Dedifferentiated amniotic fluid mesenchymal stem cell (primary cell): ENCODE data around the gene MRPL38.

Experiments
- DNase-seq: peaks from one replicate; pipeline ENCODE4 v3.0.0-alpha.2; 2016; ENCODE audit errors: extremely low spot score

Gene MRPL38

DNA sequence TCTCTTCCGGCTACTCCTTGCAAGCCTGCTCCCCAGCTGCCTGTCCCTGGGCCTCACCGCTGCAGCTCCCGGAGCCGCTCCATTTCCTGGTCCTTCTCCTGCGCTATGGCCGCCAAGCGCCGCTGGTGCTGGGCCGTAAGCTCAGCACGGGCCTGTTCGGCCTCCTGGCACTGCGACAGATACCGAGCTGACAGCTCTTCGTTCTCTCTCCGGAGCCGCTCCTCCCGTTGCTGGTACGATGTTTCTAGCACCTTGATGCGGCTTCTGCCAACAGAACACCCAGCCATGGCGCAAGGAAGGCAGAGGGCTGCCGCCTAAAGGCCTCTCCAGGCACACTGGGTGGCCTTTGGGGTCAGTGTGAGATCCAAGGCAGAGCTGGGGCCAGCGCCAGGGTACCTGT is 14.9 kb upstream of the MRPL38 start:
- DNase-seq = no peak

- DNase-seq = no peak
These were observed 13.3 kb upstream of the MRPL38 start for GRCh38 chr17:75917917-75918445.

DNA sequence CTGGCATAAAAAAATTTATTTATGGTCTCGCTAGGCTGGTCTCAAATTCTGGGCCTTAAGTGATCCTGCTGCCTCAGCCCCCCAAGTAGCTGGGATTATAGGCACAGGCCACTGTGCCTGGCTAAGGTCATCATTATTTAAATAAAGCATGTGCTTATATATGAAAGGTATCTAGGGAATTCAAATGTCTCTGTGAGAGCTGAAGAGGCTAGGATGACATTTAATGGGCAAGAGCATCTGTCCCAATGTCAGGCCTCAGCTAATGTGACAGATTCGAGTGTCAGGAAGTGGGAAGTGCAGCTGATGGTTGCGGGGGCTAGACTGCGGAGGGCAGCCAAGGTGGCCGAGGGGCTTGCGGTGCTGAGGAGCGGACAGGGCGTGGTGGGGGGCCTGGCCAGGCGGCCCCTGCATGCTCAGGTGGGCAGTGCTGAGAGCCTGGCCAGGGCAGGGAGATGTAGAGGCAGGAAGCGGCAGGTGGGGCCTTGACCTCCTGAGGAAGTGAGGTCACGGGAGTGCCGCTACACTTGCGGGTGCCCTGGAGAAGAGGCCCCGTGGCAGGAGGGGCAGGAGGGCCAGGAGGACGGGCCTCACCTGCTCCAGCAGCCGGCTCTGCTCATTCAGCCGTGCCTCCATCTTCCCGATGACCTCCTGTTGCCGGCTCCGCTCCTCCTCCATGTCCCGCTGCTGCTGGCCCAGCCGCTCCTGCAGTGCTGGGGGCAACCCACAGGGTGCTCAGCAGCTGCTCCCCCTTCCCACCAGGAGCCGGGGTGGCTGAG is 12.6 kb upstream of the MRPL38 start:
- no peak for DNase-seq

GRCh38 chr17:75915268-75915667 is 10.6 kb upstream of the MRPL38 start:
- no peak for DNase-seq

DNA sequence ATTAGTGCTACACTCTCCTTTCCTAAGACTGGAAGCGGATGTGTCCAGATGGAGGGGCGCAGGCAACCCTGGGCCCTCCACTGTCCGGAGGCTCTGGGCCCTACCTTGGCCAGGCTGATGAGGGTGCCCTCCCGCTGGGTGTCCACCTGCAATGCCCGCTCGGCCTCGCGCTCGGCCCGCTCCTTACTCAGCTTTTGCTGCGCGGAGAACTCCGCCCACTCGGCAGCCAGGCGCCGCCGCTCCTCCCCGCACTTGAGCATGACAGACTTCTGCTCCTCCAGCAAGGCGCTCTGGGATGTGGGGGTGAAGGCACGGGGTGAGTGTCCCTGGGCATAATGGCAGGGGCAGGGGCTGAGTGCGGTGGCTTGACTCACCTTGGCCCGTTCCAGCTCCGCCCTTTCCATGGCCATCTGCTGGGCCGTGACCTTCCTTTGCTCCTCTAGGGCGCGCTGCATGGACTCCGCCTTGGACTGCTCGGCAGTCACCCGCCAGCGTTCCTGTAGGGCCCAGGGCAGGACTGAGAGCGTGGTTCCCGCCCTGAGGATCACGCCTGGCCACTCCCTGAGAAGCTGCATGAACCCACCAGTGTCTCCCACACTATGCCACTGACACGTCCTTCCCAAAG is 10.1 kb upstream of the MRPL38 start:
- DNase-seq = no peak

DNA sequence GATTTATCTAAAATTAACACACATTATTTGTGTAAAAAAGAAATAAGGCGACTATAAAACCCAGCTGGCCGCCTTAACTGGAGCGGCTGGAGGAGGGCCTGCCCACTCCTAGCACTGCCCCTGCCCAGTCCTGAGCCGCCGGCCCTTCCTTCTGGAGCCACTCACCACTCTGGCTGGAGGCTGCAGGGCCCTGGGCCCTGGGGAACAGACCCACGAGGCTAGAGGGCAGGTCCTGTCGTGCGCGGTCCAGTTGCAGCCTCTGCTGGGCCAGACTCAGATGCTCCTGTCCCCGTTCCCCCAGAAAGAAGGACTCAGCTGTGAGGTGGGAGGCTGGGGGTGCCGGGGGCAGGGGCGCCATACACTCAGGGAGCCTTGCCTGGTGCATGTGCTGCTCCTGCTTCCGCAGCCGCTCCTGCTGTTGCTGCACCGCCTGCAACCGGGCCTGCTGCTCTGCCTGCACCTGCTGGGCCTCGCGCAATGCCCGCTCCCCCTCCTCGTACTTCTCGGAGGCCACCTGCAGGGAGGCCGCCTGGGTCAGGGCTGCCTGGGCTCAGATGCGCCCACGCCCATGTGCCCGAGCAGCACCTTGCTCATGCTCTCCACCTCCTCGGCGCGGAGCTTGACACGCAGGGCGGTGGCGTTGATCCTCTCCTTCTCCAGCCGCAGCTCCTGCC is 9.0 kb upstream of the MRPL38 start:
- no peak for DNase-seq

DNA sequence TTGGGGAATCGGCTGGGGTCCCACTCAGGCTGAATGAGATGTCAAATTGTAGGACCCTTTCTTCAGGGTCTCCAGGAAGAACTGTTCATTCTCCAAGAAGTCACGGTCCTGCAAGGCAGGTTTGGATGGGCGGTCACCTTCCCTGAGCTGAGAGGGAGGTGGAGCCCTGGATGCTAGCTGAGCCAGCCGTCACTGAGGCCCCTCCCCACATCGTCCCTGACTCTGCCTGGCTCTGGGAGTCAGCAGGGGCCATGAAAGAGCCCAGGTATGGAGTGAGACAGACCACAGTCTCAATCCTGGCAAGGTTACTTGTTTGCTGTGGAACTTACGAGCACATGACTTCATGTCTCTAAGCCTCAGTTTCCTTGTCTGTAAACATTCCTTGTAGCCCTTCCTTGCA is 6.0 kb upstream of the MRPL38 start:
- DNase-seq = no peak

DNA sequence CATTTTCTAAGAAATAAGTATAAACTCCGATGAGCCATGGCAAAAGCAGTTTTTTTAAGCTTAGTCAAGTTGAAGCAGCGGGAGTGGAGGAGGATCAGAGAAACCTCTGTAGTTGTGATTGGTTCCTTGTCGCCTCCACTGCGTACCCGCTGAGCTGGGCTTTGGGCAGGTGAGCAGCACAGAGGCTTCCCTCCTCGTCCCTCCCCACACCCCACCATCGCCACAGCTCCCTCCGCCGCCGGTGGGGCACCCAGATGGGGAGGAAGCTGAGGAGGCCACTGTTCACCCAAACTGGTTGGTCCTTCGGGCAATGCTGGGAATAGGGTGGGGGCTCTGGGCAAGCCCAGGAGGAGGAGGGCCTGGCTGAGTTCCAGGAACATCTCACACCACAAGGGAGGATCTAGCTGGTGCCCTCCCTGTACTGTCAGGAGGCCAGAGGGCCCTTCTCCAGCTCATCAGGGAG is 5.2 kb upstream of the MRPL38 start:
- DNase-seq = no peak

GRCh38 chr17:75909051-75909811 is 4.5 kb upstream of the MRPL38 start:
- DNase-seq = no peak

GRCh38 chr17:75908201-75908600 is 3.5 kb upstream of the MRPL38 start:
- no peak for DNase-seq

DNA sequence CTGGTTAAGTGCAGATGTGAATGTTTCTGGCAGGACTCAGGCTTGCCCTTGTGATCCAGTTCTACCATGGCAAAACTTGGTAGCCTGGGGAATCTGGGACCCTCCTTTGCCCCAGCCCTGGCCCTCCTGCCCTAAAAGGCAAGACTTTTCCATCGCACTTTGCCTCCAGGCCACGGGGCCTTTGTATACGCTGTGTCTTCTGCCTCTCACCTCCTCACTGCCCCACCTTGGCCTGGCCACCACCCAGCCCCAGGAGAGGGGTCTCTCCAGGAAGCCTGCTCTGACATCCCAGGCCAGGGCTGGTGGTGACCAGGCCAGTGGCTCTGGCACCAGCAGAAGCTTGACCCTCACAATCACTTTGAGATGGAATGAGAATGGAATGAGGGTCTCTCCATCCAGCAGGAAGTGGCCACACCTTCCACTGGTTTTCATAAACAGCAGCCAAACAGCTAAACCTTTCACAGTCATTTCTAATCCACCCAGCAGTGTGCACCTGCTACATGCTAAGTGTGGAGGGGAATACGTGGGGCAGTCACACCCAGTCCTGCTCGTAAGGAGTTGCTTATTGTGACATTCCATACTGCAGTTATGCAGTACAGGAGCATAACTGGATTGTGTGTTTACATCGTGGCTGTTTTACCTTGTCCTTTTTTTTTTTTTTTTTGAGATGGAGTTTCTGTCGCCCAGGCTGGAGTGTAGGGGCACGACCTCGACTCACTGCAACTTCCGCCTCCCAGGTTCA is 1.6 kb upstream of the MRPL38 start:
- no peak for DNase-seq

DNA sequence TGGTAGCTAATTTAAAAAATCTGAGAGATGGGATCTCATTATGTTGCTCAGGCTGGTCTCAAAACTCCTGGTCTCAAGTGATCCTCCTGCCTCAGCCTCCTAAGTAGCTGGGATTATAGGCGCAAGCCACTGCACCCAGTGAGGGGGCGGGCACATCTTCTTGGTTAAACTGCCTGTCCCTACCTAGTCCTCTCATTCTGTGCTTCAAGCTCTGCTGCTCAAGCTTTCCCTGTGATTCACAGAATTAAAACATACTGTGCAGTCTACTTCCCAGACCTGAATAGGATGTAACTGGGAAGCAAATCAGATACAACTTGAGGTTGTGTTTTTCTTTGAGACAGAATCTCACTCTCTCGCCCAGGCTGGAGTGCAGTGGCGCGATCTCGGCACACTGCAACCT is 2.3 kb downstream of the MRPL38 start:
- DNase-seq = no peak

GRCh38 chr17:75901727-75902126 is 3.0 kb downstream of the MRPL38 start:
- DNase-seq = no peak

- no peak for DNase-seq
These were observed 3.8 kb downstream of the MRPL38 start for GRCh38 chr17:75900691-75901533.

DNA sequence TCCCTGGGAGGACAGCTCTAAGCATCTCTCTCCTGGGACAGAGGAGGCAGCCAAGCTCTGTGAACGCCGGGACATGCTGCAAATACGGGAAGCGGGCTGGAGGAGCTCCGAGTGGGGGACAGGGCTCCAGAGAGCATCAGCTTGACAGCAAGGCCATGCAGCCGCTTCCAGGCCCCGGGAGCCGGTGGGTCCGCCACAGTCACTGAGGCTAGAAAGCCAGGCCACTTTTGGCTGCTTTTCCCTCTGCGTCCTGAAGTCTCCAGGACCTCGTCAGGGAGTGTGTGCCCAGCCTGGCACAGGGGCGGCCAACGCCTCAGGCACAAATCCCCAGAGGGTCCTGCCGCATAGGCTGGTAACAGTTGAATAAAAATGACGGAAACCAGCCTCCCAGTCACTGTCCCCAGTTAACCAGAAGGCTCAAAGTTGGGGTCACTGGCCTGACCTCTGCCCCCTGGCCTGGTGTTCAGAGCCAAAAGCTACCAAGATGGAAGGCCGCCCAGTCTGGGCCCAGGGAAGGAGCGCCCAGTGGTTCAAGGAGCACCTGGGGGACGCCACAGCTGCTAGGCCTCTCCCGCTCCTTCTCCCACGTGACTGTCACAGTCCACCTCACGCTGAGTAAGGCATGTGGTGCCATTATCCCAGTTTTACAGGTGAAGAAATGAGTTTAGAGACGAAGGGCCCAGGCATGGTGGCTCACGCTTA is 4.8 kb downstream of the MRPL38 start:
- DNase-seq = no peak

- no peak for DNase-seq
These were observed 5.3 kb downstream of the MRPL38 start for GRCh38 chr17:75899353-75899752.

- no peak for DNase-seq
These were observed 5.9 kb downstream of the MRPL38 start for GRCh38 chr17:75898791-75899190.

DNA sequence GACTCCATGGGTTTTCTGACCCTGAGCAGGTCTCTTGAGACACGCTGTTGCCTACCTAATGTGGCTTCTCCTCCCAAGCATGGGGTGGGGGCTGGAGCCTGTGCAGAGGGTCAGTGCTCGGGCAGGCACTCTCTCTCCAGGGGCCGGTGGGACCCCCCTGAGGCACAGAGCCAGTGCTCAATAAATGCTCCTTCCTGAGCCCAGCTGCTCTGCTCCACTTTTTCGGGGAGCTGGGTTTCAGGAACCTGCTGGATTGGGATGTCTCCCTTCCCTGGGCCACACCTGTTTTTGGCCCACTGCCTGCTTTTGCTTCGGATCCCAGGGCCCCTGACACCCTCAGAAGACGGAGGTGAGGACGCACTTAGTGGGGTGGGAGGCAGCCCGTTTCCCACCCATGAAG is 6.6 kb downstream of the MRPL38 start:
- no peak for DNase-seq

GRCh38 chr17:75897160-75898019 is 7.3 kb downstream of the MRPL38 start:
- DNase-seq = no peak
